DOHH2 (cell line): ENCODE measurements around the gene SRPK2.

Experiments used
- CTCF ChIP-seq: fragments of 200-600 bp; sonication (generic); IDR thresholded peaks from one replicate; pipeline ENCODE4 v1.5.1; 2014; ENCODE audit warnings: antibody characterized with exemption, mild to moderate bottlenecking, low read depth, low read length; ENCODE audit not compliant: poor library complexity, severe bottlenecking
- EZH2phosphoT487 ChIP-seq: fragments of 200-600 bp; sonication (generic); IDR thresholded peaks from 2 replicates; pipeline ENCODE4 v1.6.1; 2017; ENCODE audit warnings: borderline replicate concordance, mild to moderate bottlenecking, antibody characterized with exemption, low read length, moderate library complexity, mixed read lengths

GRCh38 chr7:105250239-105250638 is 138.5 kb downstream of the SRPK2 start:
- TF ChIP-seq CTCF, result no peak
- TF ChIP-seq EZH2phosphoT487, result no peak
